Measurements from ENCODE around the gene STEAP4.

GRCh38 chr7:88239852-88240251 lies 66.8 kb downstream of the STEAP4 start:
- TF ChIP-seq CTCF (conservative IDR thresholded peaks at IDR 0.05 in 1 of 2, IDR thresholded peaks at IDR 0.05 in 1 of 2; ENCODE audit: low read depth in 1 of 2, low read length in 2 of 2): no peak
- TF ChIP-seq EZH2 (IDR thresholded peaks at IDR 0.05; ENCODE audit: low read length, missing control alignments): no peak

Data from fibroblast of lung (primary cell).